Measurements from ENCODE around the gene EPHA3.

Gene EPHA3

GRCh38 chr3:89527736-89528305, 420.4 kb downstream of the EPHA3 start:
- no peak for DNase-seq (ENCODE audit: insufficient read length)
- TF ChIP-seq POLR2AphosphoS5 (IDR thresholded peaks at IDR 0.05; ENCODE audit: low read depth, low read length) (no peak), POLR2A (IDR thresholded peaks at IDR 0.05; ENCODE audit: low read depth, low read length) (no peak), TAF1 (IDR thresholded peaks at IDR 0.05; ENCODE audit: borderline replicate concordance, low read depth, low read length) (no peak)
- no peak for FAIRE-seq
